HEK293T (cell line): ENCODE results near the gene TRAPPC12.

Source experiments
- BHLHE40 ChIP-seq: fragments of 450-650 bp; IDR thresholded peaks from 2 replicates; pipeline ENCODE4 v1.6.1; 2016; ENCODE audit warnings: mild to moderate bottlenecking, moderate library complexity, borderline replicate concordance
- CTBP1 ChIP-seq: fragments of 450-650 bp; IDR thresholded peaks from 2 replicates; pipeline ENCODE4 v1.6.1; 2016; ENCODE audit warnings: borderline replicate concordance
- FOXA1 ChIP-seq: fragments of 450-650 bp; IDR thresholded peaks from 2 replicates; pipeline ENCODE4 v1.6.1; 2016; ENCODE audit warnings: mild to moderate bottlenecking
- FOXK2 ChIP-seq: fragments of 450-650 bp; IDR thresholded peaks from 2 replicates; pipeline ENCODE4 v1.6.1; 2016; ENCODE audit warnings: mild to moderate bottlenecking
- FOXM1 ChIP-seq: fragments of 450-650 bp; IDR thresholded peaks from 2 replicates; pipeline ENCODE4 v1.6.1; 2017; ENCODE audit warnings: mild to moderate bottlenecking, borderline replicate concordance
- HDGF ChIP-seq: fragments of 450-650 bp; IDR thresholded peaks from 2 replicates; pipeline ENCODE4 v1.6.1; 2017; ENCODE audit warnings: antibody characterized with exemption, borderline replicate concordance
- L3MBTL2 ChIP-seq: fragments of 450-650 bp; conservative IDR thresholded peaks from 2 replicates; pipeline ENCODE4 v1.6.1; 2016; ENCODE audit warnings: mild to moderate bottlenecking
- LEF1 ChIP-seq: fragments of 450-650 bp; IDR thresholded peaks from 2 replicates; pipeline ENCODE4 v1.6.1; 2017; ENCODE audit warnings: mild to moderate bottlenecking, borderline replicate concordance
- NFRKB ChIP-seq: fragments of 450-650 bp; IDR thresholded peaks from 2 replicates; pipeline ENCODE4 v1.6.1; 2016; ENCODE audit warnings: mild to moderate bottlenecking, moderate library complexity
- PKNOX1 ChIP-seq: fragments of 450-650 bp; IDR thresholded peaks from 2 replicates; pipeline ENCODE4 v1.6.1; 2016
- SP1 ChIP-seq: fragments of 450-650 bp; IDR thresholded peaks from 2 replicates; pipeline ENCODE4 v1.6.1; 2017
- SUZ12 ChIP-seq: fragments of 450-650 bp; IDR thresholded peaks from 2 replicates; pipeline ENCODE4 v1.6.1; 2016; ENCODE audit warnings: mild to moderate bottlenecking
- TARDBP ChIP-seq: fragments of 450-650 bp; IDR thresholded peaks from 2 replicates; pipeline ENCODE4 v1.6.1; 2016
- ZNF384 ChIP-seq: fragments of 450-650 bp; IDR thresholded peaks from 2 replicates; pipeline ENCODE4 v1.6.1; 2016

DNA sequence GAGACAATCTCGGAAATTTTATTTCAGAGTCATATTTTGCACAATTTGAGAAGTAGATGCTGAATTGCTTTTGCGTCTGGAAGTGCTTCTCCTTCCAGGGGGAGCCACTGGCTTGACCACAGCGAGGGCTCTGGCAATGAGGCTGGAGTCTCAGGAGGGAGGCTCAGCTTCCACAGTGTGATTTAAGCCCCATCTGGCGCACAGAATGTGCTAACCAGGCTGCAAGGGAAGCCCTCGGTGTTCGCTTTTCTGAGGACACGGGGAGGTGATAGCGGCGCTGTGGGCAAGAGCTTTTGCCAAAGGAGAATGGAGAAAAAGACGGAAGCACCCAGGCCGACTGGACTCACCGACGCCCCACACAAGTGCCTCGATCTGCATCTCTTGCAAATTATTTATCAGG is 87.5 kb downstream of the TRAPPC12 start:
- TF ChIP-seq FOXA1: no peak
- no peak for TF ChIP-seq BHLHE40
- no peak for TF ChIP-seq TARDBP
- TF ChIP-seq SUZ12: no peak
- no peak for TF ChIP-seq SP1
- TF ChIP-seq HDGF: no peak
- no peak for TF ChIP-seq LEF1
- no peak for TF ChIP-seq FOXM1
- no peak for TF ChIP-seq PKNOX1
- no peak for TF ChIP-seq NFRKB
- no peak for TF ChIP-seq FOXK2
- no peak for TF ChIP-seq L3MBTL2
- TF ChIP-seq ZNF384: no peak
- TF ChIP-seq CTBP1: no peak
